HG03025 (cell line): ENCODE results near the gene ACTR3C.
"Not testable (repeated sequence)": the region's sequence is repeated elsewhere in the genome, so short reads cannot be mapped to it uniquely, and the experiment has no call there.

Source experiments
- ATAC-seq: cut with Tn5 transposase; IDR thresholded peaks from one replicate; pipeline ENCODE4 v1.9.1; 2021; ENCODE audit warnings: mild to moderate bottlenecking, moderate library complexity; ENCODE audit not compliant: unreplicated experiment, low FRiP score

Gene ACTR3C

GRCh38 chr7:150220673-150221181 lies 102.6 kb downstream of the ACTR3C start:
- not testable (repeated sequence) for ATAC-seq

GRCh38 chr7:150219941-150220658 lies 103.2 kb downstream of the ACTR3C start:
- not testable (repeated sequence) for ATAC-seq

GRCh38 chr7:150206848-150207247 lies 116.5 kb downstream of the ACTR3C start:
- not testable (repeated sequence) for ATAC-seq

GRCh38 chr7:150205866-150206265 lies 117.5 kb downstream of the ACTR3C start:
- not testable (repeated sequence) for ATAC-seq

GRCh38 chr7:150204577-150204976 lies 118.8 kb downstream of the ACTR3C start:
- not testable (repeated sequence) for ATAC-seq

GRCh38 chr7:150202894-150203293 lies 120.5 kb downstream of the ACTR3C start:
- not testable (repeated sequence) for ATAC-seq
